Uterus (tissue), 4 donors: ENCODE results near the gene SLC13A3. TPM values are rescaled to one million over a fixed set of nuclear protein-coding genes. Genes with fewer than 3 reads are reported as not detected.

Experiments
- DNase-seq, 2 donors: peaks; one replicate each; pipeline ENCODE4 v3.0.0-alpha.2; 2019 to 2020
- H3K27ac ChIP-seq, 2 donors: fragments of 200-600 bp; sonication (generic); 1 replicate in 1 of 2; 2 replicates in 1 of 2; pipeline ENCODE4 v1.5.1; 2016 to 2018
- H3K27me3 ChIP-seq, 2 donors: fragments of 200-600 bp; sonication (generic); one replicate each; pipeline ENCODE4 v1.5.1; 2018 to 2019; ENCODE audit warnings: control low read depth in 1 of 2
- H3K36me3 ChIP-seq, 2 donors: fragments of 200-600 bp; sonication (generic); one replicate each; pipeline ENCODE4 v1.5.1; 2019; ENCODE audit warnings: control low read depth in 1 of 2
- H3K4me1 ChIP-seq, 2 donors: fragments of 200-600 bp; sonication (generic); one replicate each; pipeline ENCODE4 v1.5.1; 2018 to 2019; ENCODE audit warnings: control low read depth in 1 of 2
- H3K4me3 ChIP-seq, 2 donors: fragments of 200-600 bp; sonication (generic); 1 replicate in 1 of 2; 2 replicates in 1 of 2; pipeline ENCODE4 v1.5.1; 2018 to 2019; ENCODE audit warnings: mild to moderate bottlenecking in 1 of 2
- H3K9me3 ChIP-seq, 2 donors: fragments of 200-600 bp; sonication (generic); one replicate each; pipeline ENCODE4 v1.5.1; 2019; ENCODE audit warnings: control low read depth in 1 of 2
- POLR2A ChIP-seq, 2 donors: fragments of 450-650 bp; IDR thresholded peaks; one replicate each; pipeline ENCODE4 v1.6.1; 2016; ENCODE audit warnings: antibody characterized with exemption in 2 of 2, mild to moderate bottlenecking in 1 of 2, moderate library complexity in 1 of 2
- intact Hi-C: fragments of 100-400 bp; cut with DNase I; formaldehyde crosslinking; loops from one replicate; pipeline ENCODE4 v1.15.1; 2023; ENCODE audit warnings: low total_unique reads
- total RNA-seq, 4 donors: library from RNA; depleted of rRNA in 3 of 4; stranded (reverse); fragments of >200 nt in 3 of 4; gene quantifications; one replicate each; pipeline versions ENCODE4 v1.1.0 to v1.2.4, GENCODE V29; 2014 to 2023
- TF ChIP-seq, protein P1 (sequence below), 4 experiments: fragments of 200-600 bp in 2 of 4; fragments of 450-650 bp in 2 of 4; sonication (generic) in 2 of 4; IDR thresholded peaks; one replicate each; pipeline ENCODE4 v1.5.1; 2016 to 2019; ENCODE audit warnings: antibody characterized with exemption in 4 of 4, mild to moderate bottlenecking in 2 of 4, moderate library complexity in 1 of 4
- donor health status: DM: yes; HTN: yes; CAD: no.

Gene SLC13A3
- total RNA-seq, 4 donors from 2014 or later = under 0.01 to 4.2 (median 4.2) TPM; not detected in 1

DNA sequence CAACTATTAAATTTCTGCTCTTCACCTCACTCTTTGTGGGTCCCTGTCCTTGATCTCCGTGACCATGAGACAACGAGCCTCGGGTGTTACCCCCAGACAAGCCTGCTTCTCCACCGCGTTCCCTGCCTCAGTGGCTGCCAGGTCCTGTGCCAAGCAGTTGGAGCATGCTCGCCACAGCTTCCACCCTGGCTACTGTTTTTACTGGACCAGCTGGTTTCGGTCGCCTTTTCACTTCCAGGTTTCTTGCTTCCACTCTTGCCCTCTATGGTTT lies 32.3 kb upstream of the SLC13A3 start:
- H3K4me1 ChIP-seq = no peaks in the 10 kb centered on the region
- H3K4me3 ChIP-seq = peak overlapping the region; percentile 19 to 34
- peak overlapping the region; percentile 9 to 65 for H3K27ac ChIP-seq
- no peak for TF ChIP-seq POLR2A (IDR thresholded peaks at IDR 0.05)
- TF ChIP-seq, protein P1, sequence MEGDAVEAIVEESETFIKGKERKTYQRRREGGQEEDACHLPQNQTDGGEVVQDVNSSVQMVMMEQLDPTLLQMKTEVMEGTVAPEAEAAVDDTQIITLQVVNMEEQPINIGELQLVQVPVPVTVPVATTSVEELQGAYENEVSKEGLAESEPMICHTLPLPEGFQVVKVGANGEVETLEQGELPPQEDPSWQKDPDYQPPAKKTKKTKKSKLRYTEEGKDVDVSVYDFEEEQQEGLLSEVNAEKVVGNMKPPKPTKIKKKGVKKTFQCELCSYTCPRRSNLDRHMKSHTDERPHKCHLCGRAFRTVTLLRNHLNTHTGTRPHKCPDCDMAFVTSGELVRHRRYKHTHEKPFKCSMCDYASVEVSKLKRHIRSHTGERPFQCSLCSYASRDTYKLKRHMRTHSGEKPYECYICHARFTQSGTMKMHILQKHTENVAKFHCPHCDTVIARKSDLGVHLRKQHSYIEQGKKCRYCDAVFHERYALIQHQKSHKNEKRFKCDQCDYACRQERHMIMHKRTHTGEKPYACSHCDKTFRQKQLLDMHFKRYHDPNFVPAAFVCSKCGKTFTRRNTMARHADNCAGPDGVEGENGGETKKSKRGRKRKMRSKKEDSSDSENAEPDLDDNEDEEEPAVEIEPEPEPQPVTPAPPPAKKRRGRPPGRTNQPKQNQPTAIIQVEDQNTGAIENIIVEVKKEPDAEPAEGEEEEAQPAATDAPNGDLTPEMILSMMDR (IDR thresholded peaks at IDR 0.05) = no peak
- H3K27me3 ChIP-seq = no peaks in the 10 kb centered on the region
- DNase-seq = no peak
- H3K9me3 ChIP-seq = no peaks in the 10 kb centered on the region
- H3K36me3 ChIP-seq = no peaks in the 10 kb centered on the region
- intact Hi-C loops = no loop called here

DNA sequence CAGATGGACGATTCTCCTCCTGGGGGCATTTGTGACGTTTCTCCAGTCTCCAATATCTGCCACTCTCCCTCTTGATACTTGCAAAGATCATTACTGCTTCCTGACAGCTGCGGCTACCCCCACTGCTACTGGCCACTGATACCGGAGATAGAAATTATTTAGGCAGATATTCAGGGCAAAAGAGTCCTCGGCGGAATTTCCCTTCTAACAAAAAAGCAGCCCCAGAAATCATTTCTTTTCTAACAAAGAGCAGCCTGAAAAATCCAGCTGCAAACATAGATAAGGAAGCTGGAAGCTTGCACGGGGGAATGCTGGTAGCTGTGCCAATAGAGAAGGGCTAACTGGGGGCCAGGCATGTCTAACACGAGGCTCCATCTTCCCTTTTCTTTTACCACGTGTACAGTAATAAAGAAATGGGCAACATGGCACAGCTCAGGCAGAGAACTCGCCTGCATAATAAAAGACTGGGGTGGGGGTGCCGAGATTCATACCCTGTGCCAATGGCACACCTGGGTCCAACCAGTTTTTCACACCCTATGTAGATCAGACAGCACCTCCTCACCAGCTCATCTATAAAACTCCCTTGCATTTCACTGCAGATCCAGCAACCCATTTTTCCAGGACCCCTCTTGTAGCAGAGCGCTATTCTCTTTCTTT lies 31.9 kb upstream of the SLC13A3 start:
- TF ChIP-seq POLR2A (IDR thresholded peaks at IDR 0.05) = no peak
- TF ChIP-seq, protein P1 (IDR thresholded peaks at IDR 0.05) = no peak
- H3K4me1 ChIP-seq = no peaks in the 10 kb centered on the region
- H3K36me3 ChIP-seq = no peaks in the 10 kb centered on the region
- DNase-seq = no peak
- intact Hi-C loops = no loop called here
- peak overlapping the region in 1 of 2 donors; percentile 9 for H3K27ac ChIP-seq
- peak overlapping the region; percentile 19 to 34 for H3K4me3 ChIP-seq
- H3K9me3 ChIP-seq = no peaks in the 10 kb centered on the region
- H3K27me3 ChIP-seq = no peaks in the 10 kb centered on the region

DNA sequence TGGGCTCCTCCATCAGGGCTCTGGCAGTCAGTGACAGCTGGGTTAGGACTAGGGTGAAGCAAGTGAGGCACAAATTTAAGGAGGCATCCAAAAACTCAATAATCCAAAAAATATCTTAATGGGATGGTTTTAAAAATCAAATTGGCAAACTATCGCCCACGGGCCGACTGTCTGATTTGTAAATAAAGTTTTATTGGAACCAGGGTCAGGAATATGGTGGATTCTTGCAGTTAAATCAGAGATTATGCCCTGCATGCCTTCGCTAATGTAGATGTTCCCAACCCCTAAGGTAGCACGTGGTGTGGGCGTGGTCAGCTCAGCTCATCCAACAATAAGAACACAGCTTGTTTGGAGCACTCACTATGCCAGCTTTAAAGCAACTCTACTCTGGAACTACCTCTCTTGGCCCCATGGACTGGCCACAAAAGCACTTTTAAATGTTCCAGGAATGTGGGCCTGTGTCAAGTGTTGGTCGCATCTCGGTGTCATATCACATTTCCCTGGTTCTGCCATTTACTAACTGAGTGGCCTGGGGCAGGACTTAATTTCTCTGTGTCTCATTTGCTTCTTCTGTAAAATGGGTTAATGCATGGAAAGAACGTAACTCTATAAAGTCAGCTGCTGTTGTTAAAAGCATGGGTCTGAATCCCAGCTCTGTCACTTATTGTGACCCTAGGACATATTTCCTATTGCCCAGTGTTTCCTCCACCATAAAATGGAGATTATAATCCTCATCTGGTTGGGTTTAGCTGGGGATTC lies 31.0 kb upstream of the SLC13A3 start:
- no peak for DNase-seq
- intact Hi-C loops = no loop called here
- H3K4me1 ChIP-seq = no peaks in the 10 kb centered on the region
- no peak overlapping the region for H3K4me3 ChIP-seq
- TF ChIP-seq POLR2A (IDR thresholded peaks at IDR 0.05) = no peak
- TF ChIP-seq, protein P1 (IDR thresholded peaks at IDR 0.05) = no peak
- no peaks in the 10 kb centered on the region for H3K36me3 ChIP-seq
- H3K27ac ChIP-seq = no peak overlapping the region
- no peaks in the 10 kb centered on the region for H3K9me3 ChIP-seq
- H3K27me3 ChIP-seq = no peaks in the 10 kb centered on the region

DNA sequence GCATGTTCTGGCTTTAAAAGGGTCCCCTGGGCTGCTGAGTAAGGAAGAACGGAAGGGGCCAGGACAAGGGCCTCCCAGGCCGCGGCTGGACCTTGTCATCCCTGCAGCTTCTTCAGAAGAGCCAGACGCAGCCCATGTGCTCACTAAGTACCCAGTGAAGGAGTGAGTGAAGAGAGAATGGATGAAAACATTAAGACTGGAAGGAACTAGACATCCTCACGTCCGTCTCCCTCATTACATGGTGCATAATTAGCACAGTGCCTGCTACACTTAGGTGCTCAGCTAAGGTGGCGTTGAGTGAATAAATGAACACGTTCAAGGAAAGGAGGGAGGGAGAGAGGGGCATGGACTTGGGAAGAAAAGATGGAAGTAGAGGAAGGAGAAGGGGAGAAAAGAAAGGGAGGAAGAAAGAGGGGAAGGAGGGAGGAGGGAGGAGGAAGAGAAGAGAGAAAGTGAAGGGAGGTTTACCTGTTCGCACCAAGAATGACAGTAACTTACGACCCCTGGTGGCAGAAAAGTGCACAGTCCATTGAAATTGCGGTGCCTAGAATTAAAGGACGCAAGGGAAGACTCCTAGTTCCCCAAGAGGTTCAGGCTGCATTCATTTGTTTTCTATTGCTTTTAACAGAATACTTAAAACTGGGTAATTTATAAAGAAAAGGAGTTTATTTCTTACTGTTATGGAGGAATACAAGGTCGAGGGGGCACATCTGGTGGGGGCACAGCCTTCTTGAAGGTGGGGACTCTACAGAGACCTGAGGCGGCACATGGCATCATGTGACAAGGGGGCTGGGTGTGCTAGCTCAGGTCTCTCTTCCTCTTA lies 30.0 kb upstream of the SLC13A3 start:
- Histone ChIP-seq H3K9me3 (no peaks in the 10 kb centered on the region), H3K27ac (no peak overlapping the region), H3K4me1 (no peaks in the 10 kb centered on the region), H3K4me3 (no peak overlapping the region), H3K27me3 (no peaks in the 10 kb centered on the region), H3K36me3 (no peaks in the 10 kb centered on the region)
- peak; percentile 31 to 44 for DNase-seq
- TF ChIP-seq POLR2A (IDR thresholded peaks at IDR 0.05) = no peak
- TF ChIP-seq, protein P1 (IDR thresholded peaks at IDR 0.05) = peak; percentile 54 to 66 (median 61)
- intact Hi-C loops = no loop called here

DNA sequence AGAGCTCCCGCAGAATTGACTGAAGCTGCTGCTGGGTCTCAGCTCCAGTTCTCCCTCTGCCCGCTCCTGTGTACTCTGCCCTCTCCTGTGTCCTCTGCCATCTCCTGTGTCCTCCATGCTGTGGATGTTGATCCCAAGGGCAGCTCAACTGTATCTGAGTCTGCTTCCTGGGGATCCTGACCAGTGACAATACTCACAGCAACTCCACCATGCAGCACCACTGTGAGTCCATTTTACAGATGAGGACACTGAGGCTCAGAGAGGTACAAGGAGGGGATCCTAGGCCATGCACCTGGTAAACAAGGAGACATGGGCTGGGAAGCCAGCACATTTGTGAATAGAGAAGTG lies 29.4 kb upstream of the SLC13A3 start:
- no peaks in the 10 kb centered on the region for H3K27me3 ChIP-seq
- DNase-seq = no peak
- no peaks in the 10 kb centered on the region for H3K4me1 ChIP-seq
- H3K9me3 ChIP-seq = no peaks in the 10 kb centered on the region
- intact Hi-C loops = no loop called here
- H3K27ac ChIP-seq = no peak overlapping the region
- no peaks in the 10 kb centered on the region for H3K36me3 ChIP-seq
- no peak overlapping the region for H3K4me3 ChIP-seq
- TF ChIP-seq POLR2A (IDR thresholded peaks at IDR 0.05) = no peak
- TF ChIP-seq, protein P1 (IDR thresholded peaks at IDR 0.05) = no peak
